ENCODE results near the gene JPT1.

The JPT1 gene, protein sequence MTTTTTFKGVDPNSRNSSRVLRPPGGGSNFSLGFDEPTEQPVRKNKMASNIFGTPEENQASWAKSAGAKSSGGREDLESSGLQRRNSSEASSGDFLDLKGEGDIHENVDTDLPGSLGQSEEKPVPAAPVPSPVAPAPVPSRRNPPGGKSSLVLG

DNA sequence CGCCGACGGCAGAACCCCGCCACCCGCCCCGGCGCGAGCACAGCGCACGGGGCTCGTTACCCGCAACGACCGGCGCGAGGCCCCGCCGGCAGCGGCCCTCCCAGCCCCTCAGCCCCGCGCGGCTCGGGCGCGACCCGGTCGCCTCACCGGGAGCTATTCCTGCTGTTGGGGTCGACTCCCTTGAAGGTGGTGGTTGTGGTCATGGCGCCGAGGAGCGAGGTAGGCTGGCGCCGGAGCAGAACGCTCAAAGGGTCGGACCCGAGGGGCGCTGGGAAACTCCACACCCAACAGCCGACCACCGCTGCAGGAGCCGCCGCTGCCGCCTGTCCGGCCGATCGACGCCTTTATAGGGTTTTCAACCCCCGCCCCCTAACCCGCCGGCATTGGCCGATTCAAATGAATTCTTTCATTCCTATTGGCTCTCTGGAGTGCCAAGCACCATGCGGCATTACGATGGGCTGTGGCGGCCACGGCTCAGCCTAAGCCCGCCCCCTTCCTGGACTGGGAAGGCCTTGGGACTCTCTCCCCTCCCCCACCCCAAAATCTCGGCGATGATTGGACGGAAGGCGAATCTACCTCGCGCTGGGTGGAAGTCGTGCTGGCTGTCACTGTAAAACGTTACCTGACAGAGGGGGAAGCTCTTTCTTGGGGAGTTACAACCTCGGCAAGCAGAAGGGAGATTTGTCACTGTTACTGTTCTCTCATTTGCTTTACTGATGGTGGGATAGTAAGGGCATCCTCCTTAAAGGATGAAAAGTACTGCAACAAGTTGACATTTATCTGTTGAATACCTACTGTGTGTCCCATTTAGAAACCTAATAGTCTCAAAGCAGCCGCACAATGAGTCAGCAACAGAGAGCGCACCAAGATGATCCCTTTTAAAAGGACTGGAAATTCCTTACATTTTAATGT, at the start of gene JPT1:
TSS of gene JPT1 (minus strand) at position 318 of the 912 bp plus-strand sequence. CDS start at position 203, 115 bp downstream.
- peak within 1 kb of the TSS; percentile 82 for H3K4me3 ChIP-seq (ENCODE audit: low read length)

DNA sequence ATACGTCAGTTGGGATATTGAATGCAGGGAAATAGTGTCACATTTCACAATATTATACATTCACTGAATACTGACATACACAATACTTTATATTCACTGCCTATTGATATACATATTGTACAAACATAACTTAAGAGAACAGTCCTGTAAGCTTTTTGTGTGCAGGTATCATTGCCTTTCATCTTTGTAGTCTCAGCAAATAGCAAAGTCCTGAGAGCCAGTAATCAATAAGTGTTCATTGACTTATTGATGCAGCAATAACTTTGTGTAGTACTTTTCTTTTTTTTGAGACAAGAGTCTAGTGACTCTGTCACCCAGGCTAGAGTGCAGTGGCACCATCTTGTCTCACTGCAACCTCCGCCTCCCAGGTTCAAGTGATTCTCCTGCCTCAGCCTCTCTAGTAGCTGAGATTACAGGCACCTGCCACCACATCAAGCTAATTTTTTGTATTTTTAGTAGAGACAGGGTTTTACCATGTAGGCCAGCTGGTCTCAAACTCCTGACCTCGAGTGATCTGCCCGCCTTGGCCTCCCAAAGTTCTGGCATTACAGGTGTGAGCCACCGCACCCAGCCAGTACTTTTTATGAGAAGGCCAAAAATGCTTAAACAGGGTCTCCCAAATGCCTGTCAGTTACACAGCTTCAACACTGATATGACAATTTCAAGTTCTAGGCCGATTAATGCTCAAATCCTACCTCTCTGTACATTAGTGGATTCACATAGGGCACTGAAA, 45.7 kb upstream of the JPT1 start:
- TF ChIP-seq EZH2phosphoT487 (IDR thresholded peaks at IDR 0.05; ENCODE audit: low read depth), result no peak
- TF ChIP-seq, protein P1, sequence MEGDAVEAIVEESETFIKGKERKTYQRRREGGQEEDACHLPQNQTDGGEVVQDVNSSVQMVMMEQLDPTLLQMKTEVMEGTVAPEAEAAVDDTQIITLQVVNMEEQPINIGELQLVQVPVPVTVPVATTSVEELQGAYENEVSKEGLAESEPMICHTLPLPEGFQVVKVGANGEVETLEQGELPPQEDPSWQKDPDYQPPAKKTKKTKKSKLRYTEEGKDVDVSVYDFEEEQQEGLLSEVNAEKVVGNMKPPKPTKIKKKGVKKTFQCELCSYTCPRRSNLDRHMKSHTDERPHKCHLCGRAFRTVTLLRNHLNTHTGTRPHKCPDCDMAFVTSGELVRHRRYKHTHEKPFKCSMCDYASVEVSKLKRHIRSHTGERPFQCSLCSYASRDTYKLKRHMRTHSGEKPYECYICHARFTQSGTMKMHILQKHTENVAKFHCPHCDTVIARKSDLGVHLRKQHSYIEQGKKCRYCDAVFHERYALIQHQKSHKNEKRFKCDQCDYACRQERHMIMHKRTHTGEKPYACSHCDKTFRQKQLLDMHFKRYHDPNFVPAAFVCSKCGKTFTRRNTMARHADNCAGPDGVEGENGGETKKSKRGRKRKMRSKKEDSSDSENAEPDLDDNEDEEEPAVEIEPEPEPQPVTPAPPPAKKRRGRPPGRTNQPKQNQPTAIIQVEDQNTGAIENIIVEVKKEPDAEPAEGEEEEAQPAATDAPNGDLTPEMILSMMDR (IDR thresholded peaks at IDR 0.05; ENCODE audit: low read depth, low read length), result no peak
- no peaks in the 10 kb centered on the region for H3K27me3 ChIP-seq (ENCODE audit: low read depth, low read length)
- H3K4me3 ChIP-seq (ENCODE audit: low read length), result no peak overlapping the region
- H3K4me2 ChIP-seq (ENCODE audit: low read length), result no peak overlapping the region
- no peak overlapping the region for H3K9ac ChIP-seq (ENCODE audit: low read length)
- no peak overlapping the region for H2AFZ ChIP-seq (ENCODE audit: low read depth, low read length)
- no peak overlapping the region for H3K27ac ChIP-seq (ENCODE audit: low read length)
- no peaks in the 10 kb centered on the region for H3K36me3 ChIP-seq (replicated peaks; ENCODE audit: low read depth, low read length)
- peaks cover 6% of the 10 kb centered on the region; the same call in 1 of the 2 replicates for H3K4me1 ChIP-seq (ENCODE audit: low read length)
- H3K9me3 ChIP-seq (ENCODE audit: insufficient read depth, low read length), result no peaks in the 10 kb centered on the region
- H3K79me2 ChIP-seq (ENCODE audit: low read length), result peaks cover 11% of the 10 kb centered on the region
- no peaks in the 10 kb centered on the region for H4K20me1 ChIP-seq (ENCODE audit: insufficient read depth, low read length)

More for the DNA sequence above, at the start of gene JPT1:
- peaks cover 18% of the 10 kb centered on the region for H4K20me1 ChIP-seq (ENCODE audit: insufficient read depth, low read length)
- no peak for TF ChIP-seq EZH2phosphoT487 (IDR thresholded peaks at IDR 0.05; ENCODE audit: low read depth)
- TF ChIP-seq, protein P1 (IDR thresholded peaks at IDR 0.05; ENCODE audit: low read depth, low read length), result no peak
- peak within 1 kb of the TSS; percentile 71 for H3K27ac ChIP-seq (ENCODE audit: low read length)
- no peaks in the 10 kb centered on the region for H3K9me3 ChIP-seq (ENCODE audit: insufficient read depth, low read length)
- H3K27me3 ChIP-seq (ENCODE audit: low read depth, low read length), result no peaks in the 10 kb centered on the region
- H3K4me2 ChIP-seq (ENCODE audit: low read length), result peak within 1 kb of the TSS; percentile 92
- H2AFZ ChIP-seq (ENCODE audit: low read depth, low read length), result 0 out of 2 replicates have a peak within 1 kb of the TSS, but pooled peaks have one; percentile 40
- H3K36me3 ChIP-seq (replicated peaks; ENCODE audit: low read depth, low read length), result peaks cover 11% of the 10 kb centered on the region
- H3K4me1 ChIP-seq (ENCODE audit: low read length), result peaks cover 17% of the 10 kb centered on the region
- H3K79me2 ChIP-seq (ENCODE audit: low read length), result peaks cover 48% of the 10 kb centered on the region
- peak within 1 kb of the TSS; percentile 79 for H3K9ac ChIP-seq (ENCODE audit: low read length)

DNA sequence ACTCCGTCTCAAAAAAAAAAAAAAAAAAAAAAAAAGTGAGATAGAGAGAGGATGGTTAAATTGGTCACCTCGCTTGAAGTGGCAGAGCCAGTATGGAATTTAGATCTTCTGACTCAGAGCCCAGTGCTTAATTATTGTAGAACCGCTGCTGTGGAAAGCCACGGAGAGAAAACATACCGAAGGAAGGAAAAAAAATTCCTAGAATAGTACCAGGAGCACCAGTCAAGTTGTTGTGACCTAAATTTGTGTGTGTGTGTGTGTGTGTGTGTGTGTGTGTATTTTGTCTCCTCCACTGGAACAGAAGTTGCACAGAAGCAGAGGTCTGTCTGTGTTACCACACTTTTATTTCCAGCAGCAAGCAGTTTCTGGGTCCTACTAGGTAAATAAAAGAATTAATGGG, 40.6 kb upstream of the JPT1 start:
- no peak overlapping the region for H3K9ac ChIP-seq (ENCODE audit: low read length)
- no peak overlapping the region for H3K27ac ChIP-seq (ENCODE audit: low read length)
- no peak overlapping the region for H2AFZ ChIP-seq (ENCODE audit: low read depth, low read length)
- H3K79me2 ChIP-seq (ENCODE audit: low read length), result no peaks in the 10 kb centered on the region
- no peaks in the 10 kb centered on the region for H3K4me1 ChIP-seq (ENCODE audit: low read length)
- H3K27me3 ChIP-seq (ENCODE audit: low read depth, low read length), result no peaks in the 10 kb centered on the region
- no peak overlapping the region for H3K4me2 ChIP-seq (ENCODE audit: low read length)
- H3K36me3 ChIP-seq (replicated peaks; ENCODE audit: low read depth, low read length), result no peaks in the 10 kb centered on the region
- no peaks in the 10 kb centered on the region for H3K9me3 ChIP-seq (ENCODE audit: insufficient read depth, low read length)
- no peak overlapping the region for H3K4me3 ChIP-seq (ENCODE audit: low read length)
- TF ChIP-seq, protein P1 (IDR thresholded peaks at IDR 0.05; ENCODE audit: low read depth, low read length), result no peak
- TF ChIP-seq EZH2phosphoT487 (IDR thresholded peaks at IDR 0.05; ENCODE audit: low read depth), result no peak
- H4K20me1 ChIP-seq (ENCODE audit: insufficient read depth, low read length), result no peaks in the 10 kb centered on the region
